B cell (primary cell): ENCODE results near the gene FAXDC2. TPM values are rescaled to one million over a fixed set of nuclear protein-coding genes. Genes with fewer than 3 reads are reported as not detected.

Experiments used
- ATAC-seq: fragments of 200-7000 bp; cut with Tn5 transposase; one replicate; pipeline ENCODE4 v1.10.0; 2021; ENCODE audit warnings: low read depth, mild to moderate bottlenecking, moderate number of reproducible peaks, moderate library complexity
- CTCF ChIA-PET: fragments of 350-600 bp; sonication (Branson Sonifier 250); formaldehyde crosslinking; loops from one replicate; lab custom pipeline; 2021; ENCODE audit warnings: antibody characterized with exemption, inconsistent platforms; lab: Charles Lee
- POLR2A ChIA-PET: fragments of 350-600 bp; sonication (Branson Sonifier 250); formaldehyde crosslinking; loops from one replicate; lab custom pipeline; 2021; ENCODE audit warnings: antibody characterized with exemption; lab: Charles Lee
- DNase-seq: peaks from one replicate; pipeline ENCODE4 v3.0.0; 2013
- H2AFZ ChIP-seq: 2 replicates; pipeline ENCODE4 v1.6.1; 2012; ENCODE audit warnings: mild to moderate bottlenecking, low read depth, low read length; ENCODE audit not compliant: insufficient read depth, poor library complexity, severe bottlenecking
- H3K27ac ChIP-seq, 2 donors: 1 replicate in 1 of 2; 2 replicates in 1 of 2; pipeline ENCODE4 v1.5.1; 2012 to 2013; ENCODE audit warnings: low read length in 2 of 2, mild to moderate bottlenecking in 2 of 2, moderate library complexity in 1 of 2
- H3K27me3 ChIP-seq, 4 experiments: fragments of 200-600 bp in 1 of 4; sonication (generic) in 1 of 4; replicated peaks in 1 of 4; 1 replicate in 2 of 4; 2 replicates in 2 of 4; pipeline versions ENCODE4 v1.6.1 to v1.7.0; 2013 to 2016; ENCODE audit warnings: low read length in 3 of 4, mild to moderate bottlenecking in 2 of 4, mixed read lengths in 1 of 4, moderate library complexity in 1 of 4; ENCODE audit not compliant: insufficient read depth in 4 of 4, control insufficient read depth in 3 of 4; ENCODE audit errors: control extremely low read depth in 1 of 4
- H3K36me3 ChIP-seq, 2 experiments: replicated peaks in 1 of 2; 1 replicate in 1 of 2; 2 replicates in 1 of 2; pipeline versions ENCODE4 v1.6.1 to v1.7.1; 2013; ENCODE audit warnings: low read length in 1 of 2; ENCODE audit not compliant: insufficient read depth in 2 of 2, control insufficient read depth in 1 of 2; ENCODE audit errors: control extremely low read depth in 1 of 2, extremely low read depth in 1 of 2
- H3K4me1 ChIP-seq, 2 donors: fragments of 200-600 bp in 1 of 2; sonication (generic) in 1 of 2; 1 replicate in 1 of 2; 2 replicates in 1 of 2; pipeline versions ENCODE4 v1.5.1 to v1.6.1; 2013 to 2017; ENCODE audit warnings: low read length in 2 of 2; ENCODE audit not compliant: control insufficient read depth in 2 of 2, insufficient read depth in 2 of 2
- H3K4me2 ChIP-seq: replicated peaks from 2 replicates; pipeline ENCODE3; 2012; ENCODE audit warnings: mild to moderate bottlenecking, low read depth, low read length; ENCODE audit not compliant: poor library complexity, severe bottlenecking
- H3K4me3 ChIP-seq, 5 experiments: fragments of 200-600 bp in 1 of 5; sonication (generic) in 1 of 5; 1 replicate in 3 of 5; 2 replicates in 2 of 5; pipeline versions ENCODE4 v1.5.1 to v1.7.0; 2011 to 2016; ENCODE audit warnings: low read length in 4 of 5, mild to moderate bottlenecking in 4 of 5, low read depth in 2 of 5, control low read depth in 1 of 5, moderate library complexity in 1 of 5; ENCODE audit not compliant: insufficient read depth in 1 of 5; ENCODE audit errors: control extremely low read depth in 1 of 5, extremely low read depth in 1 of 5
- H3K79me2 ChIP-seq: fragments of 200-600 bp; sonication (generic); one replicate; pipeline ENCODE4 v1.6.0; 2016; ENCODE audit warnings: low read length; ENCODE audit not compliant: control insufficient read depth, insufficient read depth
- H3K9ac ChIP-seq: fragments of 200-600 bp; sonication (generic); 2 replicates; pipeline ENCODE4 v1.6.1; 2017; ENCODE audit warnings: mild to moderate bottlenecking, low read length, moderate library complexity
- H3K9me3 ChIP-seq, 3 donors: one replicate each; pipeline versions ENCODE4 v1.6.1 to v1.7.1; 2013; ENCODE audit warnings: low read length in 2 of 3; ENCODE audit not compliant: control insufficient read depth in 2 of 3, insufficient read depth in 1 of 3; ENCODE audit errors: control extremely low read depth in 1 of 3
- H4K20me1 ChIP-seq: 2 replicates; pipeline ENCODE4 v1.6.0; 2012; ENCODE audit warnings: mild to moderate bottlenecking, low read length; ENCODE audit not compliant: insufficient read depth, control insufficient read depth, poor library complexity, severe bottlenecking
- H3K27ac Mint-ChIP-seq: one replicate; pipeline ENCODE4 v1.8.0; 2021; ENCODE audit warnings: mixed read lengths
- H3K27me3 Mint-ChIP-seq: one replicate; pipeline ENCODE4 v1.8.0; 2021; ENCODE audit warnings: mixed read lengths
- H3K4me1 Mint-ChIP-seq: one replicate; pipeline ENCODE4 v1.8.0; 2021; ENCODE audit warnings: mixed read lengths
- H3K4me3 Mint-ChIP-seq: one replicate; pipeline ENCODE4 v1.8.0; 2021; ENCODE audit warnings: mixed read lengths
- H3K9me3 Mint-ChIP-seq: one replicate; pipeline ENCODE4 v1.8.0; 2022; ENCODE audit warnings: mixed read lengths; ENCODE audit not compliant: insufficient read depth
- EZH2 ChIP-seq: IDR thresholded peaks from 2 replicates; pipeline ENCODE4 v1.6.1; 2012; ENCODE audit warnings: borderline replicate concordance, low read depth, mild to moderate bottlenecking, moderate library complexity, low read length; ENCODE audit not compliant: insufficient read depth, poor library complexity, severe bottlenecking
- WGBS: methylation state at CpG from one replicate; pipeline ENCODE4 v1.1.5; 2013; ENCODE audit warnings: missing lambda C conversion rate; ENCODE audit not compliant: insufficient coverage; 5-methylcytosine and 5-hydroxymethylcytosine counted together
- intact Hi-C: fragments of 100-400 bp; cut with micrococcal nuclease; formaldehyde crosslinking; loops from one replicate; pipeline ENCODE4 v1.10.0; 2022
- polyA plus RNA-seq: library from polyadenylated mRNA; depleted of rRNA; stranded (reverse); fragments of >200 nt; gene quantifications from 2 replicates; pipeline ENCODE4 v1.2.3, GENCODE V29; 2012
- total RNA-seq, 2 donors: library from RNA; stranded (reverse); fragments of 120-200 nt in 1 of 2; gene quantifications; 1 replicate in 1 of 2; 2 replicates in 1 of 2; pipeline versions ENCODE4 v1.2.3 to v1.2.4, GENCODE V29; 2013 to 2022
- TF ChIP-seq, protein P1 (sequence below): fragments of 200-600 bp; IDR thresholded peaks from one replicate; pipeline ENCODE4 v1.8.0; 2022; ENCODE audit warnings: antibody characterized with exemption, mild to moderate bottlenecking

Gene FAXDC2
- total and polyA plus RNA-seq, 2 donors (not counting 1 experiment from before 2014, with no cell fraction given): 0.07 TPM; not detected in 1

DNA sequence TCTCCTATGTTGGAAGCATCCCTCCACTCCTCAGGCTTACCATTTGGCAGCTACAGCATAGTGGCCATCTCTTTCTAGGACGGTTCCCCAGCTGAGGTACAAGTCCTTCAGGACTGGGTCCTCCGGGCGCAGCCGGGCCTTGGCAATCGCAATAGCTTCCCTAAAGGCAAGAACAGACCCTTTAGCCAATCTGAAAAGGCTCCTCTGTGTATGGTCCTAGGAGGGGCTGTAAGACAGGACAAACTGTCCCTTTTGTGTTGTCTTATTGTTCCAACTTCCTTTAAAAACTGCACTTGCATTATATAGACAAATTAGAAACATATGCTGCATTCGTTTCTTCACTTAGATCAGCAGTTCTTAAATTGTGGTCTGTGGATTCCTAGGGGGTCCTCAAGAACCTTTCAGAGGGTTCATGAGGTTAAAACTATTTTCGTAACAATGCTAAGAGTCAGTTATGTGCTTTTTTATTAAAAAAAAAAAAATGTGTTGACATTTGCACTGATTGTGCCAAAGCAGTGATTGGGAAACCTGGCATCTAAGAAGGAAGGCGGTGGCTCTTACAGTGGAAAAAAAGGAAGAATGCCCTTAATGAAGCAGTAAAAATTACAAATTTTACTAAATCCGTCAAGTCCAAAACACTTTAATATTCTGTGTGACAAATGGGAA, 48.9 kb upstream of the FAXDC2 start:
- H2AFZ ChIP-seq: no peak overlapping the region
- no peaks in the 10 kb centered on the region for H3K9me3 ChIP-seq
- H3K79me2 ChIP-seq: no peaks in the 10 kb centered on the region
- 100% methylated on average over 3 of the region's 9 CpGs for WGBS
- CTCF ChIA-PET: no interaction called here
- POLR2A ChIA-PET: no interaction called here
- H3K9ac ChIP-seq: no peak overlapping the region
- H3K4me1 ChIP-seq: no peaks in the 10 kb centered on the region
- TF ChIP-seq, protein P1, sequence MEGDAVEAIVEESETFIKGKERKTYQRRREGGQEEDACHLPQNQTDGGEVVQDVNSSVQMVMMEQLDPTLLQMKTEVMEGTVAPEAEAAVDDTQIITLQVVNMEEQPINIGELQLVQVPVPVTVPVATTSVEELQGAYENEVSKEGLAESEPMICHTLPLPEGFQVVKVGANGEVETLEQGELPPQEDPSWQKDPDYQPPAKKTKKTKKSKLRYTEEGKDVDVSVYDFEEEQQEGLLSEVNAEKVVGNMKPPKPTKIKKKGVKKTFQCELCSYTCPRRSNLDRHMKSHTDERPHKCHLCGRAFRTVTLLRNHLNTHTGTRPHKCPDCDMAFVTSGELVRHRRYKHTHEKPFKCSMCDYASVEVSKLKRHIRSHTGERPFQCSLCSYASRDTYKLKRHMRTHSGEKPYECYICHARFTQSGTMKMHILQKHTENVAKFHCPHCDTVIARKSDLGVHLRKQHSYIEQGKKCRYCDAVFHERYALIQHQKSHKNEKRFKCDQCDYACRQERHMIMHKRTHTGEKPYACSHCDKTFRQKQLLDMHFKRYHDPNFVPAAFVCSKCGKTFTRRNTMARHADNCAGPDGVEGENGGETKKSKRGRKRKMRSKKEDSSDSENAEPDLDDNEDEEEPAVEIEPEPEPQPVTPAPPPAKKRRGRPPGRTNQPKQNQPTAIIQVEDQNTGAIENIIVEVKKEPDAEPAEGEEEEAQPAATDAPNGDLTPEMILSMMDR: no peak
- no peak for TF ChIP-seq EZH2
- ATAC-seq: no peak
- no peaks in the 10 kb centered on the region for H3K9me3 Mint-ChIP-seq
- H3K27ac Mint-ChIP-seq: no peak overlapping the region
- H3K27ac ChIP-seq: no peak overlapping the region
- DNase-seq: no peak
- no peaks in the 10 kb centered on the region for H4K20me1 ChIP-seq
- H3K4me2 ChIP-seq: no peak overlapping the region
- no peaks in the 10 kb centered on the region for H3K27me3 Mint-ChIP-seq
- no peaks in the 10 kb centered on the region for H3K4me1 Mint-ChIP-seq
- no peak overlapping the region for H3K4me3 ChIP-seq
- peaks cover 18 to 73% of the 10 kb centered on the region in 2 experiments for H3K36me3 ChIP-seq
- no peak overlapping the region for H3K4me3 Mint-ChIP-seq
- H3K27me3 ChIP-seq: no peaks in the 10 kb centered on the region
- intact Hi-C loops: no loop called here

DNA sequence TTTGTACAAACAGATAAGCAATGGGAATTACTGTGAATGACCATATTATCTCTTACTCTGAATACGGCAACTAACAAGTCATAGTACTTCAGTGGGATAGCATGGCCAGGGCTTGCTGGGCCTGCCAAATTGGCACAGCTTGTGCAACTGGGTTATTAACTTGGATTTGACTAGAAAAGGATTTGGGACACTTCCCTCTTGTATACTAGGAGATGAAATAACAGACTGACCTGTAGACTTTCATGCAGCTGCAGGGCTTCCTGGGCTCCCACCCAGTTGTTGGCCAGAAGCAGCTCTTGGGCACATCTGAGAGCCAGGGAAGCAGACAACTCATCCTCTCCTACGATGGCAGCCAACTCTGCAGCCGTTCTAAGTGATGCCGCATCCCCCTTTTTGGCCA, 47.8 kb upstream of the FAXDC2 start:
- Mint-ChIP-seq H3K27me3 (no peaks in the 10 kb centered on the region), H3K4me3 (no peak overlapping the region), H3K4me1 (no peaks in the 10 kb centered on the region), H3K9me3 (no peaks in the 10 kb centered on the region), H3K27ac (no peak overlapping the region)
- ChIA-PET CTCF (no interaction called here), POLR2A (no interaction called here)
- no peak overlapping the region for H3K4me3 ChIP-seq
- intact Hi-C loops: no loop called here
- H3K27me3 ChIP-seq: no peaks in the 10 kb centered on the region
- H3K4me2 ChIP-seq: no peak overlapping the region
- peaks cover 18 to 78% of the 10 kb centered on the region in 2 experiments for H3K36me3 ChIP-seq
- WGBS: no CpG with 5 or more reads among the region's 4 CpGs
- H3K9ac ChIP-seq: no peak overlapping the region
- H3K79me2 ChIP-seq: no peaks in the 10 kb centered on the region
- DNase-seq (no peak), ATAC-seq (no peak)
- no peaks in the 10 kb centered on the region for H3K4me1 ChIP-seq
- H2AFZ ChIP-seq: no peak overlapping the region
- no peaks in the 10 kb centered on the region for H4K20me1 ChIP-seq
- H3K9me3 ChIP-seq: no peaks in the 10 kb centered on the region
- H3K27ac ChIP-seq: no peak overlapping the region
- TF ChIP-seq, protein P1: no peak
- TF ChIP-seq EZH2: no peak
